ENCODE measurements around the gene SMARCA5. TPM values are rescaled to one million over a fixed set of nuclear protein-coding genes. Genes with fewer than 3 reads are reported as not detected.

The SMARCA5 gene
- total and polyA plus RNA-seq, 9 of the 15 experiments (the other 6 are each of a cell fraction or from before 2014, with no cell fraction given), result 21.6 to 57.8 (median 34.6) TPM

DNA sequence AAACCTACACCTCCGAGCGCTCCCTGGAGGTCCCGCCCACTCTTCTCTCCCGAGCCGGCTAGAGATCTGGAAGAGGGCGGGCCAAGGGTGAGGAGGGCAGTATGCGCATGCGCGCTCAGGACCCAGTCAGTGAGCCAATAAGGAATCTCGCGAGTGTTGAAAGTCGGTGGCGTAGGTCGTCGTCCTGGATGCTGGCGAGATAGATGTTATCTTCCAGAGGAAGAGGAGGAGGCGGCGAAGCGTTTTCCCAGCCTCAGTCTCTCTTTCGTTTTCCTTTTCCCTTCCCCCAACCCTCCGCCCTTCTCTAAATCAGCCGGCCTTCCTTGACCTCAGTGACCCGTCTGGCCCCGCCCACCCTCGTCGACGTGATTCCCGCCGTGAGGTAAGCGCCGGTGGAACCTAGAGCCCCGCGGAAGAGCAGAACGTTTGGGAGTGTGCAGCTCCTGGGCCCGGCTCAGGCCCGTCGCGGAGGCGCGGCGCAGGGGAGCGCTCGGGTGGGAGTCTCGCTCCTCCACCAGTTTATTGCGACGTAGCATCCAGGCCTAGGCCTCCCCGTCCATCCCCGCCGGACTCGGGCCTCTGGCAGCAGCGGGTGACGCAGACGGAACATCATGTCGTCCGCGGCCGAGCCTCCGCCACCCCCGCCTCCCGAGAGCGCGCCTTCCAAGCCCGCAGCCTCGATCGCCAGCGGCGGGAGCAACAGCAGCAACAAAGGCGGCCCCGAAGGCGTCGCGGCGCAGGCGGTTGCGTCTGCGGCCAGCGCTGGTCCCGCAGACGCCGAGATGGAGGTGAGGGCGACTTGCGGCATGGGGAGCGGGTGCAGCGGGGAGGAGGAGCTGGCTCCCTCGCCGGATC, at the start of gene SMARCA5 (continued):
- TF ChIP-seq, protein P1, sequence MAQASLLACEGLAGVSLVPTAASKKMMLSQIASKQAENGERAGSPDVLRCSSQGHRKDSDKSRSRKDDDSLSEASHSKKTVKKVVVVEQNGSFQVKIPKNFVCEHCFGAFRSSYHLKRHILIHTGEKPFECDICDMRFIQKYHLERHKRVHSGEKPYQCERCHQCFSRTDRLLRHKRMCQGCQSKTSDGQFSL (CRISPR knock-in tag; IDR thresholded peaks at IDR 0.05), result no peak
- TF ChIP-seq, protein P1 (tag; IDR thresholded peaks at IDR 0.05), result no peak
- TF ChIP-seq FOXK2 (conservative IDR thresholded peaks at IDR 0.05 in 1 of 2, IDR thresholded peaks at IDR 0.05 in 1 of 2; ENCODE audit: low read depth in 2 of 2), result 0 out of 4 replicates have a peak, but pooled peaks have one; percentile 36 to 38
- no peak for TF ChIP-seq AFF1 (IDR thresholded peaks at IDR 0.05; ENCODE audit: low read depth in 1 of 2, partially characterized antibody in 2 of 2)
- TF ChIP-seq PCBP1 (IDR thresholded peaks at IDR 0.05; ENCODE audit: low read depth, low read length, poor library complexity, severe bottlenecking), result no peak
- TF ChIP-seq TAF7 (tag; IDR thresholded peaks at IDR 0.05), result peak; percentile 49; the same call in 1 of the 2 replicates
- TF ChIP-seq ZC3H11A (IDR thresholded peaks at IDR 0.05; ENCODE audit: low read depth, low read length), result no peak
- TF ChIP-seq ZKSCAN1 (IDR thresholded peaks at IDR 0.05; ENCODE audit: low read depth, low read length), result no peak
- TF ChIP-seq ZBTB1 (CRISPR knock-in tag; IDR thresholded peaks at IDR 0.05; ENCODE audit: borderline replicate concordance, low read depth), result peak; percentile 93
- TF ChIP-seq RBM17 (IDR thresholded peaks at IDR 0.05; ENCODE audit: borderline replicate concordance, low read depth, low read length), result no peak
- no peak for TF ChIP-seq ZNF57 (CRISPR knock-in tag; IDR thresholded peaks at IDR 0.05)
- no peak for TF ChIP-seq NR4A1 (CRISPR knock-in tag; IDR thresholded peaks at IDR 0.05)
- peak; percentile 68; the same call in 1 of the 2 replicates for TF ChIP-seq NR4A1 (tag; IDR thresholded peaks at IDR 0.05)
- TF ChIP-seq U2AF2 (optimal IDR thresholded peaks at IDR 0.05; ENCODE audit: low read depth, low read length), result no peak
- TF ChIP-seq DEAF1 (CRISPR knock-in tag; IDR thresholded peaks at IDR 0.05), result no peak
- TF ChIP-seq, protein P2, sequence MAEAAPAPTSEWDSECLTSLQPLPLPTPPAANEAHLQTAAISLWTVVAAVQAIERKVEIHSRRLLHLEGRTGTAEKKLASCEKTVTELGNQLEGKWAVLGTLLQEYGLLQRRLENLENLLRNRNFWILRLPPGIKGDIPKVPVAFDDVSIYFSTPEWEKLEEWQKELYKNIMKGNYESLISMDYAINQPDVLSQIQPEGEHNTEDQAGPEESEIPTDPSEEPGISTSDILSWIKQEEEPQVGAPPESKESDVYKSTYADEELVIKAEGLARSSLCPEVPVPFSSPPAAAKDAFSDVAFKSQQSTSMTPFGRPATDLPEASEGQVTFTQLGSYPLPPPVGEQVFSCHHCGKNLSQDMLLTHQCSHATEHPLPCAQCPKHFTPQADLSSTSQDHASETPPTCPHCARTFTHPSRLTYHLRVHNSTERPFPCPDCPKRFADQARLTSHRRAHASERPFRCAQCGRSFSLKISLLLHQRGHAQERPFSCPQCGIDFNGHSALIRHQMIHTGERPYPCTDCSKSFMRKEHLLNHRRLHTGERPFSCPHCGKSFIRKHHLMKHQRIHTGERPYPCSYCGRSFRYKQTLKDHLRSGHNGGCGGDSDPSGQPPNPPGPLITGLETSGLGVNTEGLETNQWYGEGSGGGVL (CRISPR knock-in tag; IDR thresholded peaks at IDR 0.05), result no peak
- no peak for TF ChIP-seq TCF7L2 (IDR thresholded peaks at IDR 0.05; ENCODE audit: low read depth, low read length)
- TF ChIP-seq MED1 (CRISPR knock-in tag; IDR thresholded peaks at IDR 0.05; ENCODE audit: borderline replicate concordance), result no peak
- TF ChIP-seq POLR2AphosphoS2 (IDR thresholded peaks at IDR 0.05; ENCODE audit: low read length), result no peak

All from K562 (cell line).